SW480 (cell line): Measurements from ENCODE around the gene FNBP1.

ENCODE experiments used
- DNase-seq: peaks from one replicate; pipeline ENCODE4 v3.0.0-alpha.2; 2016; ENCODE audit warnings: low spot score

FNBP1 gene

GRCh38 chr9:129875181-129875611 lies 167.8 kb downstream of the FNBP1 start:
- DNase-seq, result no peak

GRCh38 chr9:129874261-129875101 lies 168.5 kb downstream of the FNBP1 start:
- no peak for DNase-seq

- no peak for DNase-seq
Observed at GRCh38 chr9:129873563-129874190, 169.3 kb downstream of the FNBP1 start.

- no peak for DNase-seq
Observed at GRCh38 chr9:129871046-129871445, 171.9 kb downstream of the FNBP1 start.

GRCh38 chr9:129869585-129870501 lies 173.1 kb downstream of the FNBP1 start:
- no peak for DNase-seq

- peak; percentile 69 for DNase-seq
Observed at GRCh38 chr9:129868872-129869486, 174.0 kb downstream of the FNBP1 start.

- DNase-seq, result no peak
Observed at GRCh38 chr9:129868023-129868871, 174.7 kb downstream of the FNBP1 start.

GRCh38 chr9:129867136-129868022 lies 175.6 kb downstream of the FNBP1 start:
- DNase-seq, result no peak

- DNase-seq, result no peak
Observed at GRCh38 chr9:129866394-129867135, 176.4 kb downstream of the FNBP1 start.

- no peak for DNase-seq
Observed at GRCh38 chr9:129865668-129866320, 177.2 kb downstream of the FNBP1 start.

GRCh38 chr9:129864991-129865647 lies 177.9 kb downstream of the FNBP1 start:
- DNase-seq, result no peak

- no peak for DNase-seq
Observed at GRCh38 chr9:129863059-129863690, 179.8 kb downstream of the FNBP1 start.

GRCh38 chr9:129861447-129861827 lies 181.6 kb downstream of the FNBP1 start:
- no peak for DNase-seq

- no peak for DNase-seq
Observed at GRCh38 chr9:129860653-129861446, 182.1 kb downstream of the FNBP1 start.

- DNase-seq, result no peak
Observed at GRCh38 chr9:129858167-129858962, 184.6 kb downstream of the FNBP1 start.

GRCh38 chr9:129857207-129857606 lies 185.8 kb downstream of the FNBP1 start:
- no peak for DNase-seq
